Gastroesophageal sphincter (tissue), 3 donors: ENCODE results near the gene ADGRL2.
"Not testable (repeated sequence)": the region's sequence is repeated elsewhere in the genome, so short reads cannot be mapped to it uniquely, and the experiment has no call there.

Experiments used
- CTCF ChIP-seq, 4 experiments: fragments of 200-600 bp in 2 of 4; fragments of 450-650 bp in 2 of 4; sonication (generic) in 1 of 4; IDR thresholded peaks; one replicate each; pipeline ENCODE4 v1.5.1; 2017 to 2019; ENCODE audit warnings: antibody characterized with exemption in 4 of 4, mild to moderate bottlenecking in 2 of 4, moderate library complexity in 2 of 4
- POLR2A ChIP-seq, 2 donors: fragments of 450-650 bp; IDR thresholded peaks; one replicate each; pipeline ENCODE4 v1.6.1; 2017; ENCODE audit warnings: antibody characterized with exemption in 2 of 2, mild to moderate bottlenecking in 2 of 2, moderate library complexity in 1 of 2

GRCh38 chr1:81871091-81871490 is 70.4 kb downstream of the ADGRL2 start:
- not testable (repeated sequence) for TF ChIP-seq POLR2A, CTCF (IDR thresholded peaks at IDR 0.05)
